Endothelial cell of umbilical vein (primary cell): Measurements from ENCODE around the gene NFIC. TPM values are rescaled to one million over a fixed set of nuclear protein-coding genes. Genes with fewer than 3 reads are reported as not detected.
"Not testable (repeated sequence)": the region's sequence is repeated elsewhere in the genome, so short reads cannot be mapped to it uniquely, and the experiment has no call there.

Source experiments
- BruUV-seq: library from RNA; stranded (reverse); fragments of 400-500 nt; replicated peaks from 2 replicates; lab custom pipeline; 2021; lab: Mats Ljungman, UMichigan
- CTCF ChIA-PET: fragments of 300-600, 350-600 bp; sonication (Branson Sonifier 250); formaldehyde crosslinking; loops from one replicate; lab custom pipeline; 2021; ENCODE audit warnings: antibody characterized with exemption, inconsistent platforms; lab: Charles Lee
- POLR2A ChIA-PET: fragments of 300-600, 350-600 bp; sonication (Branson Sonifier 250); formaldehyde crosslinking; loops from one replicate; lab custom pipeline; 2021; ENCODE audit warnings: antibody characterized with exemption, inconsistent platforms; lab: Charles Lee
- DNase-seq: peaks from one replicate; pipeline ENCODE4 v3.0.0-alpha.2; 2011; ENCODE audit warnings: low read depth, low spot score
- FAIRE-seq: peaks from 2 replicates; lab custom pipeline; 2011; peaks lifted over from hg19 to GRCh38; lab: Jason Lieb, UNC
- H2AFZ ChIP-seq: 2 replicates; pipeline ENCODE4 v1.6.0; 2012; ENCODE audit warnings: low read depth, low read length, control low read depth, inconsistent platforms
- H3K27ac ChIP-seq: 2 replicates; pipeline ENCODE4 v1.5.1; 2011; ENCODE audit warnings: low read depth, mild to moderate bottlenecking, control low read depth, low read length, moderate library complexity; ENCODE audit not compliant: insufficient read depth
- H3K27me3 ChIP-seq, 2 experiments: 2 replicates each; pipeline versions ENCODE4 v1.6.0 to v1.6.1; 2011; ENCODE audit warnings: low read length in 2 of 2, mixed read lengths in 1 of 2; ENCODE audit not compliant: control insufficient read depth in 2 of 2, insufficient read depth in 2 of 2
- H3K36me3 ChIP-seq, 2 experiments: 2 replicates in 1 of 2; 3 replicates in 1 of 2; pipeline ENCODE4 v1.5.1; 2011; ENCODE audit warnings: low read length in 2 of 2, mild to moderate bottlenecking in 1 of 2, moderate library complexity in 1 of 2; ENCODE audit not compliant: control insufficient read depth in 2 of 2, insufficient read depth in 2 of 2; ENCODE audit errors: extremely low read depth in 1 of 2
- H3K4me1 ChIP-seq: 3 replicates; pipeline ENCODE4 v1.5.1; 2011; ENCODE audit warnings: mild to moderate bottlenecking, low read length; ENCODE audit not compliant: control insufficient read depth, insufficient read depth; ENCODE audit errors: extremely low read depth
- H3K4me2 ChIP-seq: 2 replicates; pipeline ENCODE4 v1.6.1; 2011; ENCODE audit warnings: low read length, control low read depth, mixed read lengths; ENCODE audit not compliant: insufficient read depth
- H3K4me3 ChIP-seq, 3 experiments: fragments of 200-600 bp in 1 of 3; sonication (generic), shearing (Covaris generic) in 1 of 3; replicated peaks in 1 of 3; 2 replicates each; pipeline ENCODE4 v1.5.1; 2011 to 2016; ENCODE audit warnings: control low read depth in 3 of 3, low read length in 3 of 3, mild to moderate bottlenecking in 2 of 3, inconsistent platforms in 1 of 3, low read depth in 1 of 3, moderate library complexity in 1 of 3; ENCODE audit not compliant: insufficient read depth in 1 of 3
- H3K79me2 ChIP-seq: 2 replicates; pipeline ENCODE4 v1.6.0; 2012; ENCODE audit warnings: low read length, inconsistent platforms; ENCODE audit not compliant: control insufficient read depth, insufficient read depth
- H3K9ac ChIP-seq: replicated peaks from 2 replicates; pipeline ENCODE3; 2011; ENCODE audit warnings: low read length, control low read depth; ENCODE audit not compliant: insufficient read depth; ENCODE audit errors: extremely low read depth
- H3K9me1 ChIP-seq: replicated peaks from 3 replicates; pipeline ENCODE4 v1.6.0; 2011; ENCODE audit warnings: mild to moderate bottlenecking, low read length; ENCODE audit not compliant: control insufficient read depth, insufficient read depth; ENCODE audit errors: extremely low read depth
- H3K9me3 ChIP-seq: replicated peaks from 2 replicates; pipeline ENCODE4 v1.5.1; 2012; ENCODE audit warnings: low read length, inconsistent platforms; ENCODE audit not compliant: control insufficient read depth, insufficient read depth
- H4K20me1 ChIP-seq: replicated peaks from 2 replicates; pipeline ENCODE3; 2011; ENCODE audit warnings: mild to moderate bottlenecking, low read length; ENCODE audit not compliant: control insufficient read depth, insufficient read depth; ENCODE audit errors: extremely low read depth
- FOS ChIP-seq: IDR thresholded peaks from 2 replicates; pipeline ENCODE4 v1.6.1; 2011; ENCODE audit warnings: mild to moderate bottlenecking, low read length, moderate library complexity, borderline replicate concordance; ENCODE audit not compliant: insufficient read depth
- GATA2 ChIP-seq: IDR thresholded peaks from 2 replicates; pipeline ENCODE4 v1.7.0; 2011; ENCODE audit warnings: low read depth, mild to moderate bottlenecking, moderate library complexity, mixed read lengths, low read length; ENCODE audit not compliant: insufficient read length, insufficient read depth
- MYC ChIP-seq: IDR thresholded peaks from one replicate; pipeline ENCODE4 v1.6.1; 2011; ENCODE audit warnings: mild to moderate bottlenecking, low read depth, low read length
- POLR2A ChIP-seq: IDR thresholded peaks from 2 replicates; pipeline ENCODE4 v1.6.1; 2012; ENCODE audit warnings: low read depth, mild to moderate bottlenecking, control low read depth, low read length
- dilution Hi-C: fragments of 300-500 bp; cut with MboI; formaldehyde crosslinking; loops from one replicate; pipeline ENCODE4 v1.15.0; 2019; ENCODE audit warnings: low sequenced_read_pairs; ENCODE audit not compliant: extremely low pct_ligation_motif_present
- intact Hi-C: fragments of 100-400 bp; cut with micrococcal nuclease; formaldehyde crosslinking; loops from one replicate; pipeline ENCODE4 v1.10.0; 2022
- polyA plus RNA-seq, 4 experiments: library from polyadenylated mRNA; depleted of rRNA in 3 of 4; stranded (reverse) in 3 of 4; unstranded in 1 of 4; fragments of >200 nt; gene quantifications; 2 replicates each; pipeline versions ENCODE4 v1.2.1 to v1.2.3, GENCODE V29; 2011 to 2012; ENCODE audit warnings: missing spikeins in 1 of 4
- total RNA-seq: library from RNA; stranded (reverse); gene quantifications from 2 replicates; pipeline ENCODE4 v1.2.3, GENCODE V29; 2021
- TF ChIP-seq, protein P1 (sequence below): IDR thresholded peaks from 2 replicates; pipeline ENCODE4 v1.6.1; 2011; ENCODE audit not compliant: insufficient read depth, insufficient read length

NFIC gene
- total and polyA plus RNA-seq, 2 donors (not counting 3 experiments of a cell fraction or from before 2014, with no cell fraction given): 11.4 to 133 TPM

- H3K27me3 ChIP-seq: no peaks in the 10 kb centered on the region
- H3K4me1 ChIP-seq: peaks cover 10% of the 10 kb centered on the region
- dilution Hi-C loops: no loop called here
- no peak overlapping the region for H2AFZ ChIP-seq
- no peak for TF ChIP-seq FOS
- no peak for TF ChIP-seq MYC
- no peak for TF ChIP-seq POLR2A
- TF ChIP-seq, protein P1, sequence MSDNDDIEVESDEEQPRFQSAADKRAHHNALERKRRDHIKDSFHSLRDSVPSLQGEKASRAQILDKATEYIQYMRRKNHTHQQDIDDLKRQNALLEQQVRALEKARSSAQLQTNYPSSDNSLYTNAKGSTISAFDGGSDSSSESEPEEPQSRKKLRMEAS: no peak
- no peak for TF ChIP-seq GATA2
- no peaks in the 10 kb centered on the region for H4K20me1 ChIP-seq
- ChIA-PET POLR2A (no interaction called here), CTCF (no interaction called here)
- peaks cover 0 to 2% of the 10 kb centered on the region in 2 experiments for H3K36me3 ChIP-seq
- no peak overlapping the region for H3K27ac ChIP-seq
- intact Hi-C loops: no loop called here
- no peaks in the 10 kb centered on the region for H3K9me1 ChIP-seq
- peaks cover 74% of the 10 kb centered on the region for H3K79me2 ChIP-seq
- no TSS peak for BruUV-seq
- FAIRE-seq (no peak), DNase-seq (no peak)
- H3K4me2 ChIP-seq: no peak overlapping the region
- no peak overlapping the region for H3K4me3 ChIP-seq
- no peak overlapping the region for H3K9ac ChIP-seq
- H3K9me3 ChIP-seq: no peaks in the 10 kb centered on the region
Measured at GRCh38 chr19:3398900-3399278, 32.5 kb downstream of the NFIC start.

DNA sequence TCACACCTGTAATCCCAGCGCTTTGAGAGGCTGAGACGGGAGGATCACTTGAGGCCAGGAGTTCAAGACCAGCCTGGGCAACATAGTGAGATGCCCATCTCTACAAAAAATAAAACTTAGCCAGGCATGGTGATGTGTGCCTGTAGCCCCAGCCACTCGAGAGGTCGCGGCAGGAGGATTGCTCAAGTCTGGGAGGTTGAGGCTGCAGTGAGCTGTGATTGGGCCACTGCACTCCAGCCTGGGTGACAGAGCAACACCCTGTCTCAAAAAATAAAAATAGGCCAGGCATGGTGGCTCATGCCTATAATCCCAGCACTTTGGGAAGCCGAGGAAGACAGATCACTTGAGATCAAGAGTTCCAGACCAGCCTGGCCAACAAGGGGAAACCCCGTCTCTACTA lies 32.9 kb downstream of the NFIC start:
- H3K4me2 ChIP-seq, intact Hi-C loops, H3K27ac ChIP-seq, FAIRE-seq, H2AFZ ChIP-seq, H3K9me3 ChIP-seq, H3K9me1 ChIP-seq, DNase-seq, BruUV-seq, POLR2A ChIA-PET, H3K4me3 ChIP-seq, H3K36me3 ChIP-seq, H4K20me1 ChIP-seq, H3K9ac ChIP-seq, H3K27me3 ChIP-seq, CTCF ChIA-PET, dilution Hi-C loops: not testable (repeated sequence)
- H3K79me2 ChIP-seq: peaks cover 74% of the 10 kb centered on the region
- H3K4me1 ChIP-seq: peaks cover 14% of the 10 kb centered on the region
